Ectodermal cell (in vitro differentiated cells): Measurements from ENCODE around the gene KIF5A.

Experiments
- H3K27ac ChIP-seq: 2 replicates; pipeline ENCODE4 v1.7.0; 2013; ENCODE audit warnings: mild to moderate bottlenecking, low read depth, low read length; ENCODE audit not compliant: insufficient read depth, poor library complexity, severe bottlenecking
- H3K27me3 ChIP-seq: 2 replicates; pipeline ENCODE4 v1.7.0; 2013; ENCODE audit warnings: mild to moderate bottlenecking, low read length; ENCODE audit not compliant: insufficient read depth, control insufficient read depth, poor library complexity, severe bottlenecking
- H3K36me3 ChIP-seq: one replicate; pipeline ENCODE4 v1.7.0; 2013; ENCODE audit warnings: low read length; ENCODE audit not compliant: control insufficient read depth, insufficient read depth
- H3K4me1 ChIP-seq: one replicate; pipeline ENCODE4 v1.7.0; 2013; ENCODE audit warnings: low read length; ENCODE audit not compliant: control insufficient read depth, insufficient read depth
- H3K4me3 ChIP-seq: 2 replicates; pipeline ENCODE4 v1.7.0; 2013; ENCODE audit warnings: low read depth, low read length, control low read depth; ENCODE audit not compliant: insufficient read depth
- H3K9me3 ChIP-seq: 2 replicates; pipeline ENCODE4 v1.7.0; 2013; ENCODE audit warnings: mild to moderate bottlenecking, low read length, moderate library complexity; ENCODE audit not compliant: control insufficient read depth
- WGBS, 2 experiments: methylation state at CpG; one replicate each; pipeline ENCODE4 v1.1.7; 2013; ENCODE audit warnings: missing lambda C conversion rate in 2 of 2; 5-methylcytosine and 5-hydroxymethylcytosine counted together

Gene KIF5A

GRCh38 chr12:57625261-57626032, 75.6 kb downstream of the KIF5A start:
- H3K27ac ChIP-seq = no peak overlapping the region
- H3K9me3 ChIP-seq = no peaks in the 10 kb centered on the region
- H3K4me3 ChIP-seq = no peak overlapping the region
- no peaks in the 10 kb centered on the region for H3K4me1 ChIP-seq
- peaks cover 98% of the 10 kb centered on the region for H3K27me3 ChIP-seq
- WGBS, 2 experiments = 88 to 92% methylated on average over 12 of the region's 12 CpGs
- no peaks in the 10 kb centered on the region for H3K36me3 ChIP-seq

GRCh38 chr12:57626111-57626920, 76.5 kb downstream of the KIF5A start:
- 88% methylated on average over 13 of the region's 13 CpGs for WGBS, 2 experiments
- H3K4me3 ChIP-seq = no peak overlapping the region
- no peaks in the 10 kb centered on the region for H3K9me3 ChIP-seq
- peaks cover 98% of the 10 kb centered on the region for H3K27me3 ChIP-seq
- H3K27ac ChIP-seq = no peak overlapping the region
- H3K4me1 ChIP-seq = peaks cover 2% of the 10 kb centered on the region
- no peaks in the 10 kb centered on the region for H3K36me3 ChIP-seq

- no peak overlapping the region for H3K27ac ChIP-seq
- H3K9me3 ChIP-seq = no peaks in the 10 kb centered on the region
- no peaks in the 10 kb centered on the region for H3K36me3 ChIP-seq
- H3K4me3 ChIP-seq = no peak overlapping the region
- WGBS, 2 experiments = 78 to 81% methylated on average over 8 to 9 of the region's 9 CpGs
- peaks cover 9% of the 10 kb centered on the region for H3K4me1 ChIP-seq
- H3K27me3 ChIP-seq = peaks cover 98% of the 10 kb centered on the region
Measured at GRCh38 chr12:57626921-57627445, 77.1 kb downstream of the KIF5A start.

DNA sequence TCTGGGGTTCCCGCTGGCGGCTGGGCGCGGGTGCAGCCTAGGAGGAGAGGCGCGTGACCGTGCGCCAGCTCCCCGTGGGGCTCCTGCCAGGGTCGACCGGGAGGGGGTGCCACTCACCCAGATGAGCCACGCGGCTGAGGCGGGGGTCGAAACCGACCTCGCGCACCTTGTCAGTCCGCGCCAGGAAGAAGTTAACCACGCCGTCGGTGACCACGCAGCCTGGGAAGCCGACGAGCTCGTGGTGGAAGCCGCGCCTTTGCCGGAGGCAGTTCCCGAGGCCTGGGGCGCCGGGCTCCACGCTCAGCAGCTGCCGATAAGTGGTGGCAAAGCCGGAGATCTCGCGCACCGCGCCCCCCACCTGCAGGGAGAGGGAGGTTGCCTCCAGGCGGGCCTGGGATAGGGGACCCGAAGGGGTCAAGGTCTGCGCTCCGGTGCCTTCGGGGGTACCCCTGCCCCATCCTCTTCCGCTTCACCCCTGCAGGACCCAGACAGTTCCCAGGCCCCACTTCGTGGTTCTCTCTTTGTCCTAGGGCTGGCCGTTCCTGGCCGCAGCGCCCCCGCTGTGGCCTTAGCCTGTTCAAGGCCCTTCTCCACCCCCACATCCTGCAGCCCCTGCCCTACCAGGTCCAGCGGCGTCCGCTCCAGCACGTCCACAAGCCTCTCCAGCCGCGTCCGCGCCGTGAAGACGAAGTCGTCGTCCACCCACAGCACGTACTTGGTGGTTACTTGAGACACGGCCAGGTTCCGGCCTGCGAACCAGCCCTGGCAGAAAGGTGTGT, 77.8 kb downstream of the KIF5A start:
- H3K27me3 ChIP-seq = peaks cover 98% of the 10 kb centered on the region
- no peak overlapping the region for H3K4me3 ChIP-seq
- 53 to 54% methylated on average over 67 of the region's 67 CpGs for WGBS, 2 experiments
- H3K27ac ChIP-seq = no peak overlapping the region
- no peaks in the 10 kb centered on the region for H3K36me3 ChIP-seq
- H3K4me1 ChIP-seq = peaks cover 12% of the 10 kb centered on the region
- H3K9me3 ChIP-seq = no peaks in the 10 kb centered on the region

GRCh38 chr12:57628280-57629191, 78.7 kb downstream of the KIF5A start:
- no peak overlapping the region for H3K4me3 ChIP-seq
- peaks cover 12% of the 10 kb centered on the region for H3K4me1 ChIP-seq
- H3K9me3 ChIP-seq = no peaks in the 10 kb centered on the region
- H3K27ac ChIP-seq = no peak overlapping the region
- 88 to 89% methylated on average over 29 of the region's 29 CpGs for WGBS, 2 experiments
- no peaks in the 10 kb centered on the region for H3K36me3 ChIP-seq
- peaks cover 100% of the 10 kb centered on the region for H3K27me3 ChIP-seq

- Histone ChIP-seq H3K4me1 (peaks cover 12% of the 10 kb centered on the region), H3K9me3 (no peaks in the 10 kb centered on the region), H3K4me3 (no peak overlapping the region), H3K36me3 (no peaks in the 10 kb centered on the region), H3K27ac (no peak overlapping the region), H3K27me3 (peaks cover 93% of the 10 kb centered on the region)
- 79 to 83% methylated on average over 5 of the region's 5 CpGs for WGBS, 2 experiments
Measured at GRCh38 chr12:57629897-57630471, 80.1 kb downstream of the KIF5A start.

DNA sequence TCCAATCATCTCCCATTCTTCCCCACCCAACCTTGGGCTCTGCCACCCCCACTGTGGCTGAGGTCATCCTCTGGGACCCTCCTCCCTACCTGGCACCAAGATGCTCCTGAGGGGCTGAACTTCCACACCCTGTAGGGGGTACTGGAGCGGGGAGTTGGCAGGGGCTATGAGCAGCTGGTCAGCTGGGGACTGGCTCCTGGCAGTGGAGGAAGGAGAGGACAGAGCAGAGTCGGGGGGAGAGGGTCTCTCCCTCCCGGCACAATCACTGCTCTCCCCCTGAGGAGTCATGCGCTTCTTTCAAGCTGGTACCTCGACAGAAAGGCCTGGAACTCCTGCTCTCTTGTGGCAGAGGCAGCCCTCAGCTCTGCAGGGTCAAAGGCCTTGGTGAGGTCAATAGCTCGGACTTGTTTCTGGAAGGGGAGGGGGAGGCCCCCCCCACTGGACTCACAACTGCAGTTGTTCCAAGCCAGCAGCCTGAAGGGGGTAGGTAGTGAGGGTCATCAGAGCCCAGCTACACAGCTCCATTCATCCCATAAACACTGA, 81.1 kb downstream of the KIF5A start:
- H3K4me3 ChIP-seq = no peak overlapping the region
- H3K27me3 ChIP-seq = peaks cover 89% of the 10 kb centered on the region
- no peak overlapping the region for H3K27ac ChIP-seq
- H3K4me1 ChIP-seq = peaks cover 12% of the 10 kb centered on the region
- no peaks in the 10 kb centered on the region for H3K36me3 ChIP-seq
- WGBS, 2 experiments = 53 to 57% methylated on average over 6 of the region's 6 CpGs
- H3K9me3 ChIP-seq = no peaks in the 10 kb centered on the region

GRCh38 chr12:57631566-57632072, 81.8 kb downstream of the KIF5A start:
- H3K36me3 ChIP-seq = no peaks in the 10 kb centered on the region
- H3K27ac ChIP-seq = no peak overlapping the region
- peak overlapping the region; percentile 43 for H3K4me3 ChIP-seq
- H3K9me3 ChIP-seq = no peaks in the 10 kb centered on the region
- H3K4me1 ChIP-seq = peaks cover 12% of the 10 kb centered on the region
- 1 to 2% methylated on average over 26 of the region's 26 CpGs for WGBS, 2 experiments
- H3K27me3 ChIP-seq = peaks cover 83% of the 10 kb centered on the region
